HepG2 (cell line): ENCODE data around the gene EIF4ENIF1. TPM values are rescaled to one million over a fixed set of nuclear protein-coding genes. Genes with fewer than 3 reads are reported as not detected.
A peak's percentile ranks its signal among the peaks of the same experiment; 100 is the strongest.

ENCODE experiments used
- ATAC-seq: fragments of 200-7000 bp; cut with Tn5 transposase; 3 replicates; pipeline ENCODE4 v1.9.1; 2020; ENCODE audit warnings: mild to moderate bottlenecking, moderate library complexity
- BruUV-seq: library from RNA; stranded (reverse); fragments of 400-500 nt; replicated peaks from 2 replicates; lab custom pipeline; 2021; lab: Mats Ljungman, UMichigan
- CTCF ChIA-PET: fragments of 300-600 bp; formaldehyde crosslinking; extraction: SDS; loops from one replicate; lab custom pipeline; 2021; ENCODE audit warnings: low total read pairs, inconsistent platforms, low intra/inter-chr PET ratio; lab: Yijun Ruan, JAX
- POLR2A ChIA-PET: fragments of 350-600 bp; sonication (Branson Sonifier 250); formaldehyde crosslinking; loops from one replicate; lab custom pipeline; 2020; ENCODE audit warnings: antibody characterized with exemption, inconsistent platforms; lab: Yijun Ruan, JAX
- DNase-seq: peaks from one replicate; pipeline ENCODE4 v3.0.0-alpha.2; 2015; ENCODE audit warnings: low spot score
- FAIRE-seq: peaks from 3 replicates; lab custom pipeline; 2011; peaks lifted over from hg19 to GRCh38; lab: Jason Lieb, UNC
- H2AFZ ChIP-seq: one replicate; pipeline ENCODE4 v1.6.1; 2011; ENCODE audit warnings: low read length, inconsistent platforms
- H3K27ac ChIP-seq: fragments of 300-600 bp; 3 replicates; pipeline ENCODE4 v1.8.0; 2011; ENCODE audit warnings: mixed run types, mild to moderate bottlenecking, mixed read lengths, low read length, inconsistent platforms; ENCODE audit not compliant: insufficient read depth; ENCODE audit errors: extremely low read length
- H3K27me3 ChIP-seq, 2 experiments: fragments of 200-600 bp in 1 of 2; 2 replicates in 1 of 2; 3 replicates in 1 of 2; pipeline versions ENCODE4 v1.6.0 to v1.8.0; 2011; ENCODE audit warnings: low read length in 2 of 2, mild to moderate bottlenecking in 2 of 2, moderate library complexity in 2 of 2, inconsistent platforms in 1 of 2; ENCODE audit not compliant: insufficient read depth in 2 of 2, control insufficient read depth in 1 of 2
- H3K36me3 ChIP-seq, 2 experiments: fragments of 200-600 bp in 1 of 2; replicated peaks in 1 of 2; 2 replicates in 1 of 2; 3 replicates in 1 of 2; pipeline versions ENCODE4 v1.5.1 to v1.8.0; 2011; ENCODE audit warnings: low read length in 2 of 2, inconsistent platforms in 1 of 2; ENCODE audit not compliant: insufficient read depth in 2 of 2, control insufficient read depth in 1 of 2
- H3K4me1 ChIP-seq: 2 replicates; pipeline ENCODE4 v1.5.1; 2012; ENCODE audit warnings: low read length, inconsistent platforms; ENCODE audit not compliant: insufficient read depth
- H3K4me2 ChIP-seq: 2 replicates; pipeline ENCODE4 v1.6.0; 2011; ENCODE audit warnings: low read depth, low read length, inconsistent platforms
- H3K4me3 ChIP-seq, 3 experiments: fragments of 200-600 bp in 1 of 3; sonication (generic), shearing (Covaris generic) in 1 of 3; replicated peaks in 1 of 3; 2 replicates each; pipeline ENCODE4 v1.5.1; 2011 to 2016; ENCODE audit warnings: low read length in 3 of 3, inconsistent platforms in 2 of 3, low read depth in 2 of 3, mild to moderate bottlenecking in 2 of 3, control low read depth in 1 of 3, mixed read lengths in 1 of 3; ENCODE audit not compliant: insufficient read depth in 1 of 3
- H3K79me2 ChIP-seq: one replicate; pipeline ENCODE4 v1.6.1; 2011; ENCODE audit warnings: low read length, inconsistent platforms; ENCODE audit not compliant: insufficient read depth
- H3K9ac ChIP-seq: 2 replicates; pipeline ENCODE4 v1.6.0; 2011; ENCODE audit warnings: mild to moderate bottlenecking, low read depth, low read length, inconsistent platforms; ENCODE audit not compliant: insufficient read depth
- H3K9me3 ChIP-seq: 2 replicates; pipeline ENCODE4 v1.5.1; 2012; ENCODE audit warnings: mild to moderate bottlenecking, low read length
- H4K20me1 ChIP-seq: 2 replicates; pipeline ENCODE4 v1.6.0; 2011; ENCODE audit warnings: inconsistent platforms, mild to moderate bottlenecking, low read length, moderate library complexity; ENCODE audit not compliant: insufficient read depth
- AHR ChIP-seq: IDR thresholded peaks from 2 replicates; pipeline ENCODE4 v1.6.1; 2018; ENCODE audit warnings: missing genetic modification reagents, missing compliant biosample characterization
- CHD2 ChIP-seq: IDR thresholded peaks from 2 replicates; pipeline ENCODE4 v1.6.1; 2011; ENCODE audit warnings: low read depth, low read length, improper control_type of control experiment
- DNMT1 ChIP-seq: sonication (generic); formaldehyde crosslinking; IDR thresholded peaks from 2 replicates; pipeline ENCODE4 v1.5.1; 2020; ENCODE audit warnings: mild to moderate bottlenecking, missing genetic modification reagents
- JDP2 ChIP-seq: sonication (generic); formaldehyde crosslinking; IDR thresholded peaks from 2 replicates; pipeline ENCODE4 v1.8.1; 2022; ENCODE audit warnings: missing genetic modification reagents, borderline replicate concordance
- LCORL ChIP-seq, 2 experiments: fragments of 450-650 bp in 1 of 2; sonication (generic) in 1 of 2; formaldehyde crosslinking in 1 of 2; IDR thresholded peaks; 2 replicates each; pipeline versions ENCODE4 v1.5.0 to v1.6.1; 2017 to 2020; ENCODE audit warnings: antibody characterized with exemption in 1 of 2, missing genetic modification reagents in 1 of 2
- MAFG ChIP-seq: sonication (generic); formaldehyde crosslinking; IDR thresholded peaks from 2 replicates; pipeline ENCODE4 v1.5.1; 2020; ENCODE audit warnings: mild to moderate bottlenecking, missing genetic modification reagents
- MATR3 ChIP-seq: sonication (generic); formaldehyde crosslinking; IDR thresholded peaks from 2 replicates; pipeline ENCODE4 v1.4.0; 2020; ENCODE audit warnings: missing genetic modification reagents
- MYC ChIP-seq: sonication (generic); formaldehyde crosslinking; IDR thresholded peaks from 2 replicates; pipeline ENCODE4 v1.9.0; 2021; ENCODE audit warnings: missing genetic modification reagents, borderline replicate concordance
- RBFOX2 ChIP-seq: fragments of 200-400 bp; formaldehyde crosslinking; IDR thresholded peaks from 2 replicates; pipeline ENCODE4 v1.6.1; 2017; ENCODE audit warnings: low read depth, mild to moderate bottlenecking, low read length
- RFX1 ChIP-seq: fragments of 450-650 bp; IDR thresholded peaks from 2 replicates; pipeline ENCODE4 v1.6.1; 2017
- ZNF224 ChIP-seq: sonication (generic); formaldehyde crosslinking; IDR thresholded peaks from 2 replicates; pipeline ENCODE4 v1.5.0; 2020; ENCODE audit warnings: mild to moderate bottlenecking, missing genetic modification reagents
- ZNF282 ChIP-seq: fragments of 450-650 bp; IDR thresholded peaks from 2 replicates; pipeline ENCODE4 v1.6.1; 2018; ENCODE audit not compliant: partially characterized antibody
- ZNF367 ChIP-seq: sonication (generic); formaldehyde crosslinking; IDR thresholded peaks from 2 replicates; pipeline ENCODE4 v1.4.0; 2020; ENCODE audit warnings: missing genetic modification reagents, borderline replicate concordance
- ZNF460 ChIP-seq: sonication (generic); formaldehyde crosslinking; IDR thresholded peaks from 2 replicates; pipeline ENCODE4 v1.5.1; 2020; ENCODE audit warnings: missing genetic modification reagents, mild to moderate bottlenecking, borderline replicate concordance
- ZNF496 ChIP-seq: sonication (generic); formaldehyde crosslinking; IDR thresholded peaks from 2 replicates; pipeline ENCODE4 v1.8.1; 2023; ENCODE audit warnings: mild to moderate bottlenecking, moderate library complexity, missing genetic modification reagents; ENCODE audit not compliant: insufficient replicate concordance
- ZNF543 ChIP-seq: sonication (generic); formaldehyde crosslinking; IDR thresholded peaks from 2 replicates; pipeline ENCODE4 v1.4.0; 2020; ENCODE audit warnings: mild to moderate bottlenecking, missing genetic modification reagents
- ZNF546 ChIP-seq: sonication (generic); formaldehyde crosslinking; conservative IDR thresholded peaks from 2 replicates; pipeline ENCODE4 v1.8.1; 2023; ENCODE audit warnings: mild to moderate bottlenecking, missing genetic modification reagents
- ZSCAN12 ChIP-seq: sonication (generic); formaldehyde crosslinking; IDR thresholded peaks from 2 replicates; pipeline ENCODE4 v1.9.0; 2021; ENCODE audit warnings: mild to moderate bottlenecking, missing genetic modification reagents
- WGBS: methylation state at CpG from one replicate; pipeline ENCODE4 v1.1.6; 2017; ENCODE audit warnings: low lambda C conversion rate; 5-methylcytosine and 5-hydroxymethylcytosine counted together
- in situ Hi-C: cut with HindIII; loops from 2 replicates; pipeline ENCODE4 v1.10.0; 2017; ENCODE audit warnings: low pct_unique_long_range_greater_than_20kb; ENCODE audit not compliant: extremely low pct_ligation_motif_present
- intact Hi-C: fragments of 100-400 bp; cut with micrococcal nuclease; formaldehyde crosslinking; loops from one replicate; pipeline ENCODE4 v1.10.0; 2022; ENCODE audit not compliant: unreplicated experiment
- polyA plus RNA-seq, 8 experiments: library from polyadenylated mRNA; depleted of rRNA in 3 of 8; stranded (reverse) in 7 of 8; unstranded in 1 of 8; fragments of >200 nt; fragmentation: Illumina TruSeq in 4 of 8; extraction: Trizol in 4 of 8; gene quantifications; 2 replicates each; pipeline versions ENCODE4 v1.2.1 to v1.2.3, GENCODE V29; 2011 to 2016; ENCODE audit warnings: low read depth in 4 of 8, missing spikeins in 1 of 8, mixed read lengths in 1 of 8; ENCODE audit not compliant: insufficient read depth in 1 of 8
- total RNA-seq, 5 experiments: library from RNA; depleted of rRNA; stranded (reverse); fragments of >200 nt; fragmentation: Illumina TruSeq; extraction: Trizol; gene quantifications; 2 replicates each; pipeline ENCODE4 v1.2.3, GENCODE V29; 2016; ENCODE audit warnings: low read depth in 1 of 5
- TF ChIP-seq, protein P1 (sequence below): sonication (generic); formaldehyde crosslinking; IDR thresholded peaks from 2 replicates; pipeline ENCODE4 v1.4.0; 2020; ENCODE audit warnings: missing genetic modification reagents
- TF ChIP-seq, protein P2 (sequence below): sonication (generic); formaldehyde crosslinking; IDR thresholded peaks from 2 replicates; pipeline ENCODE4 v1.9.0; 2022; ENCODE audit warnings: low read depth, missing genetic modification reagents

EIF4ENIF1 gene
- total and polyA plus RNA-seq, 2 of the 13 experiments (the other 11 are each of a cell fraction or from before 2014, with no cell fraction given) = 11.9 to 12.3 TPM

DNA sequence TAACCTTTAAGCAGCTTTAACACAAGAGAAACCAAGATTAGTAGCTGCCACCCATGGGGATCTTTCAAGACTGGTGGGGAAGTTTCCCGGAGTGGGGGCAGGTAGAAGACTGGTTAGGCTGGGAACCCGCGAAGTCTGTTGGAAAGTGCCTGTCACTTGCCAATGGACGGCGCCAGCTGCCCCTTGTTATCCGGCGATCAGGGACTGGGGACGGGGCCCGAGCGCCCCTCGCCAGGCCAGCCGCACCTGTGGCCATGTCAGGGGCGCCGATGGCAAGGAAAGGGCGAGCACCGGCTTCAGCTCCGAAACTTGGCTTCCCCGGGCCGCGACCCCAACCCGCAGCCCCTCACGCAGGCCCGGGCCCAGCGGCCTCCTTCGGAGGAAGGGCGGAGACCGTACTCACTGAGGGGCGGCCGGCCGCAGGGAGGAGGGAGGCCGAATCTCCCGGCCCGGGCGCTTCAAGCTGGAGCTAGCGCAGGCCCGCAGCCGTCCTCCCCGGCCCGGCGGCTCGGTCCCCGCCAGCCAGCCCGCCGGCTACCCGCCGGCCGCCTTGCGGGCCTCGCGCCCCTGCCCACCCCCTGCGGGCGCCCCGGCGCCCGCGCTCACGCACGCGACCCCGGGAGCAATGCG lies 539 bp downstream of the EIF4ENIF1 start:
- peak overlapping the region; percentile 89 for H3K27ac ChIP-seq
- CTCF ChIA-PET = no interaction called here
- H3K4me3 ChIP-seq = peak overlapping the region; percentile 73 to 97 (median 79)
- in situ Hi-C loops = no loop called here
- H2AFZ ChIP-seq = no peak overlapping the region
- H3K36me3 ChIP-seq = peaks cover 1 to 14% of the 10 kb centered on the region in 2 experiments; a peak in 3 of 5 replicates
- H4K20me1 ChIP-seq = no peaks in the 10 kb centered on the region
- BruUV-seq = no TSS peak
- ATAC-seq = peak; percentile 60
- no peak for DNase-seq
- intact Hi-C loops = no loop called here
- peaks cover 33% of the 10 kb centered on the region for H3K79me2 ChIP-seq
- no peak for FAIRE-seq
- WGBS = 0% methylated on average over 14 of the region's 61 CpGs
- no peaks in the 10 kb centered on the region for H3K9me3 ChIP-seq
- peaks cover 44% of the 10 kb centered on the region for H3K4me1 ChIP-seq
- H3K27me3 ChIP-seq = no peaks in the 10 kb centered on the region
- peak overlapping the region; percentile 77 for H3K4me2 ChIP-seq
- H3K9ac ChIP-seq = peak overlapping the region; percentile 92
- POLR2A ChIA-PET = interaction anchor here (1.2 kb wide), 1 partner anchor 90 kb away, joined by 4 read pairs; the partner anchor contains the start of gene DRG1
- TF ChIP-seq ZNF496 (CRISPR knock-in tag) (no peak), AHR (CRISPR knock-in tag) (no peak), ZNF546 (CRISPR knock-in tag) (peak; percentile 71; the same call in 1 of the 2 replicates), RBFOX2 (0 out of 2 replicates have a peak, but pooled peaks have one; percentile 6), ZSCAN12 (CRISPR knock-in tag) (0 out of 2 replicates have a peak, but pooled peaks have one; percentile 33), MATR3 (CRISPR knock-in tag) (no peak), DNMT1 (CRISPR knock-in tag) (no peak), MYC (CRISPR knock-in tag) (0 out of 2 replicates have a peak, but pooled peaks have one; percentile 20), RFX1 (no peak), CHD2 (no peak), ZNF282 (no peak), ZNF543 (no peak), ZNF460 (CRISPR knock-in tag) (no peak), MAFG (no peak), ZNF367 (CRISPR knock-in tag) (no peak), LCORL (IDR thresholded peaks at IDR 0.05) (no peak), LCORL (CRISPR knock-in tag; IDR thresholded peaks at IDR 0.05) (peak; percentile 42; the same call in 1 of the 2 replicates), JDP2 (no peak), ZNF224 (CRISPR knock-in tag) (no peak)
- TF ChIP-seq, protein P1, sequence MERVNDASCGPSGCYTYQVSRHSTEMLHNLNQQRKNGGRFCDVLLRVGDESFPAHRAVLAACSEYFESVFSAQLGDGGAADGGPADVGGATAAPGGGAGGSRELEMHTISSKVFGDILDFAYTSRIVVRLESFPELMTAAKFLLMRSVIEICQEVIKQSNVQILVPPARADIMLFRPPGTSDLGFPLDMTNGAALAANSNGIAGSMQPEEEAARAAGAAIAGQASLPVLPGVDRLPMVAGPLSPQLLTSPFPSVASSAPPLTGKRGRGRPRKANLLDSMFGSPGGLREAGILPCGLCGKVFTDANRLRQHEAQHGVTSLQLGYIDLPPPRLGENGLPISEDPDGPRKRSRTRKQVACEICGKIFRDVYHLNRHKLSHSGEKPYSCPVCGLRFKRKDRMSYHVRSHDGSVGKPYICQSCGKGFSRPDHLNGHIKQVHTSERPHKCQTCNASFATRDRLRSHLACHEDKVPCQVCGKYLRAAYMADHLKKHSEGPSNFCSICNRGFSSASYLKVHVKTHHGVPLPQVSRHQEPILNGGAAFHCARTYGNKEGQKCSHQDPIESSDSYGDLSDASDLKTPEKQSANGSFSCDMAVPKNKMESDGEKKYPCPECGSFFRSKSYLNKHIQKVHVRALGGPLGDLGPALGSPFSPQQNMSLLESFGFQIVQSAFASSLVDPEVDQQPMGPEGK (CRISPR knock-in tag) = no peak; the same call in 1 of the 2 replicates
- TF ChIP-seq, protein P2, sequence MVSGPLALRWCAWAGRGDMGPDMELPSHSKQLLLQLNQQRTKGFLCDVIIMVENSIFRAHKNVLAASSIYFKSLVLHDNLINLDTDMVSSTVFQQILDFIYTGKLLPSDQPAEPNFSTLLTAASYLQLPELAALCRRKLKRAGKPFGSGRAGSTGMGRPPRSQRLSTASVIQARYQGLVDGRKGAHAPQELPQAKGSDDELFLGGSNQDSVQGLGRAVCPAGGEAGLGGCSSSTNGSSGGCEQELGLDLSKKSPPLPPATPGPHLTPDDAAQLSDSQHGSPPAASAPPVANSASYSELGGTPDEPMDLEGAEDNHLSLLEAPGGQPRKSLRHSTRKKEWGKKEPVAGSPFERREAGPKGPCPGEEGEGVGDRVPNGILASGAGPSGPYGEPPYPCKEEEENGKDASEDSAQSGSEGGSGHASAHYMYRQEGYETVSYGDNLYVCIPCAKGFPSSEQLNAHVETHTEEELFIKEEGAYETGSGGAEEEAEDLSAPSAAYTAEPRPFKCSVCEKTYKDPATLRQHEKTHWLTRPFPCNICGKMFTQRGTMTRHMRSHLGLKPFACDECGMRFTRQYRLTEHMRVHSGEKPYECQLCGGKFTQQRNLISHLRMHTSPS (CRISPR knock-in tag) = no peak
